HTR-8/SVneo (cell line): Measurements from ENCODE around the gene CMYA5.

Experiments used
- DNase-seq: peaks from one replicate; pipeline ENCODE4 v3.0.0; 2011; ENCODE audit warnings: low spot score, mixed read lengths; ENCODE audit not compliant: insufficient read length
- FAIRE-seq: peaks from 2 replicates; lab custom pipeline; 2011; peaks lifted over from hg19 to GRCh38; lab: Jason Lieb, UNC

CMYA5 gene

DNA sequence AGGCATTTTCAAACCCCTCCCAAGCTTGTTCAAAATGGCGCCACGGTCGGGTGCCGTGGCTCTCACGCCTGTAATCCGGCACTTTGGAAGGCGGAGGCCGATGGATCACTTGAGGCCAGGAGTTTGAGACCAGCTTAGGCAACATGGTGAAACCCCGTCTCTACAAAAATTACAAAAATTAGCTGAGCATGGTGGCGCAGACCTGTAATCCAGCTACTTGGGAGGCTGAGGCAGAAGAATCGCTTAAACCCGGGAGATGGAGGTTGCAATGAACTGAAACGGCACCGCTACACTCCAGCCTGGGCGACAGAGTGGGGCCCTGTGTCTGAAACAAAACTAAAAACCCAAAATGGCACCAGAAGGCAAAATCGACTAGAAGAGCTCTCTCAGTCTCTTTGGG is 159.4 kb downstream of the CMYA5 start:
- FAIRE-seq (no peak), DNase-seq (no peak)
